Keratinocyte (primary cell): ENCODE measurements around the gene RASSF1. TPM values are rescaled to one million over a fixed set of nuclear protein-coding genes. Genes with fewer than 3 reads are reported as not detected.

Experiments used
- DNase-seq: peaks from one replicate; pipeline ENCODE4 v3.0.0-alpha.2; 2011; ENCODE audit warnings: low read depth, missing footprints, low spot score
- FAIRE-seq: peaks from 2 replicates; lab custom pipeline; 2011; peaks lifted over from hg19 to GRCh38; lab: Jason Lieb, UNC
- H2AFZ ChIP-seq: 2 replicates; pipeline ENCODE4 v1.6.0; 2012; ENCODE audit warnings: low read length, control low read depth, inconsistent platforms; ENCODE audit not compliant: control insufficient read depth
- H3K27ac ChIP-seq: 2 replicates; pipeline ENCODE4 v1.5.1; 2011; ENCODE audit warnings: low read length; ENCODE audit not compliant: control insufficient read depth, insufficient read depth
- H3K27me3 ChIP-seq: 3 replicates; pipeline ENCODE4 v1.6.0; 2011; ENCODE audit warnings: low read length; ENCODE audit not compliant: control insufficient read depth, insufficient read depth; ENCODE audit errors: extremely low read depth
- H3K36me3 ChIP-seq, 2 experiments: 2 replicates in 1 of 2; 3 replicates in 1 of 2; pipeline ENCODE4 v1.5.1; 2011; ENCODE audit warnings: low read length in 2 of 2, mild to moderate bottlenecking in 1 of 2; ENCODE audit not compliant: control insufficient read depth in 2 of 2, insufficient read depth in 2 of 2; ENCODE audit errors: extremely low read depth in 1 of 2
- H3K4me1 ChIP-seq: 3 replicates; pipeline ENCODE4 v1.5.1; 2011; ENCODE audit warnings: low read length; ENCODE audit not compliant: control insufficient read depth, insufficient read depth; ENCODE audit errors: extremely low read depth
- H3K4me2 ChIP-seq: 3 replicates; pipeline ENCODE4 v1.6.0; 2011; ENCODE audit warnings: low read depth, low read length; ENCODE audit not compliant: control insufficient read depth, insufficient read depth; ENCODE audit errors: extremely low read depth
- H3K4me3 ChIP-seq, 3 experiments: fragments of 200-600 bp in 1 of 3; sonication (generic) in 1 of 3; 2 replicates in 2 of 3; 3 replicates in 1 of 3; pipeline ENCODE4 v1.5.1; 2011 to 2016; ENCODE audit warnings: low read length in 3 of 3, mild to moderate bottlenecking in 3 of 3, control low read depth in 2 of 3, inconsistent platforms in 1 of 3, low read depth in 1 of 3, mixed read lengths in 1 of 3, mixed run types in 1 of 3, moderate library complexity in 1 of 3; ENCODE audit not compliant: control insufficient read depth in 2 of 3, insufficient read depth in 2 of 3; ENCODE audit errors: extremely low read depth in 1 of 3
- H3K79me2 ChIP-seq: 2 replicates; pipeline ENCODE4 v1.6.0; 2012; ENCODE audit warnings: low read length; ENCODE audit not compliant: control insufficient read depth, insufficient read depth
- H3K9ac ChIP-seq: 3 replicates; pipeline ENCODE4 v1.6.0; 2011; ENCODE audit warnings: low read length; ENCODE audit not compliant: control insufficient read depth, insufficient read depth; ENCODE audit errors: extremely low read depth
- H3K9me1 ChIP-seq: 3 replicates; pipeline ENCODE4 v1.6.0; 2011; ENCODE audit warnings: low read length; ENCODE audit not compliant: control insufficient read depth, insufficient read depth; ENCODE audit errors: extremely low read depth
- H3K9me3 ChIP-seq: 2 replicates; pipeline ENCODE4 v1.5.1; 2012; ENCODE audit warnings: low read depth, low read length; ENCODE audit not compliant: control insufficient read depth
- H4K20me1 ChIP-seq: 3 replicates; pipeline ENCODE4 v1.6.0; 2011; ENCODE audit warnings: low read length; ENCODE audit not compliant: control insufficient read depth, insufficient read depth; ENCODE audit errors: extremely low read depth
- EZH2 ChIP-seq: IDR thresholded peaks from one replicate; pipeline ENCODE4 v1.6.1; 2012; ENCODE audit warnings: inconsistent platforms, mild to moderate bottlenecking, low read length, moderate library complexity
- dilution Hi-C: fragments of 300-500 bp; cut with MboI; formaldehyde crosslinking; loops from one replicate; pipeline ENCODE4 v1.7.0; 2020; ENCODE audit warnings: low sequenced_read_pairs; ENCODE audit not compliant: extremely low pct_ligation_motif_present
- polyA plus RNA-seq, 5 experiments: library from polyadenylated mRNA; depleted of rRNA in 3 of 5; stranded (reverse) in 3 of 5; stranded (forward) in 1 of 5; unstranded in 1 of 5; fragments of >200 nt; gene quantifications; 1 replicate in 1 of 5; 2 replicates in 3 of 5; 3 replicates in 1 of 5; pipeline versions ENCODE4 v1.2.1 to v1.2.3, GENCODE V29; 2011 to 2012; ENCODE audit warnings: missing spikeins in 2 of 5, low read depth in 1 of 5, low replicate concordance in 1 of 5
- TF ChIP-seq, protein P1 (sequence below), 3 experiments: IDR thresholded peaks in 1 of 3; conservative IDR thresholded peaks in 1 of 3; optimal IDR thresholded peaks in 1 of 3; 2 replicates in 2 of 3; 3 replicates in 1 of 3; pipeline versions ENCODE3 to v1.5.1; 2011; ENCODE audit warnings: low read length in 3 of 3, mild to moderate bottlenecking in 3 of 3, moderate library complexity in 2 of 3, control low read depth in 1 of 3, inconsistent platforms in 1 of 3; ENCODE audit not compliant: insufficient read depth in 2 of 3; ENCODE audit errors: extremely low read depth in 1 of 3

The RASSF1 gene
- polyA plus RNA-seq, 1 donor (not counting 4 experiments of a cell fraction or from before 2014, with no cell fraction given), result 28.5 TPM

DNA sequence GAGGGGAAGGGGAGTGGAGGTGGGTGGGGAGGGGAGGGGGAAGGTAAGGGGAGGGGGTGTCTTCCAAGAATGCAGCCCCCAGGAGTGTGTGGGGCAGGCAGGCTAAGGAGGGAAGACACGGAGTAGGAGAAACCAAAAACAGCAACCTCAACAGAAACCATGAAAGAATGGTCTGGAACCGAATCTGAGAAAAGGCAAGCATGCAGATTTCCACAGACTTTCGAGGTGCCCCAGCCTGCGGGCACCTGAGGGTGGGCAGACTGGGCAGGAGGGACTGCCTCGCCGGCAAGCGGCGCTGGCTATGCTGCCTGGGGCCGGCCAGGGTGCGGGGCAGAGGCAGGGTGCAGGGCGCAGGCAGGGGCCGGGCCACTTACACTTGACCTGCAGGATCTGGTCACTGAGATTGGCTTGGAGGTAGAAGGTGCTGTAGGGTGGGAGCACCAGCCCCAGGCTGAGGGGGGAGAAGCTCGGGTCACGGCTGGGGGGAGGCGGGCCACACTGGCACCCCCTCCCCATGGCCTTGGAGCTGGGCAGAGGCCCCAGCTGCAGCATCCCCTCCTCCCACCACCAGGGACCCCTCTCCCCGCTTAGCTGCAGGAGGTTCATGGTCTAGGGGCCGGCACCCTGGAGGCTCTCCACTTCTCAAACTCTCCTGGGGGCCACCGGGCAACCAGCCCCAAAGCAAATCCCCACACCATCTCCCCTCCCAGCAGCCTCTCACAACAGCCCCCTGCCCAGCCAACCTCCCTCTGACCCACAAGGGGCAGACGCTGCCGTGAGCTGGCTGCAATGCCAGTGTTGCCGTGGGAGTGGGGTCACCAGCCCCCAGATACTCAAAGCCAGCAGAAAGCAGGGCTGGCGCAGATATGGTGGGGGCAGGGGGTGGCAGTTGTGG lies 34.0 kb upstream of the RASSF1 start:
- DNase-seq (no peak), FAIRE-seq (no peak)
- Histone ChIP-seq H3K9me1 (no peaks in the 10 kb centered on the region), H4K20me1 (peaks cover 3% of the 10 kb centered on the region), H3K4me3 (no peak overlapping the region), H3K4me1 (no peaks in the 10 kb centered on the region), H2AFZ (no peak overlapping the region), H3K27ac (no peak overlapping the region), H3K4me2 (no peak overlapping the region), H3K27me3 (peaks cover 10% of the 10 kb centered on the region), H3K9ac (no peak overlapping the region), H3K9me3 (no peaks in the 10 kb centered on the region), H3K79me2 (no peaks in the 10 kb centered on the region), H3K36me3 (no peaks in the 10 kb centered on the region)
- dilution Hi-C loops, result no loop called here
- TF ChIP-seq EZH2, result no peak
- TF ChIP-seq, protein P1, sequence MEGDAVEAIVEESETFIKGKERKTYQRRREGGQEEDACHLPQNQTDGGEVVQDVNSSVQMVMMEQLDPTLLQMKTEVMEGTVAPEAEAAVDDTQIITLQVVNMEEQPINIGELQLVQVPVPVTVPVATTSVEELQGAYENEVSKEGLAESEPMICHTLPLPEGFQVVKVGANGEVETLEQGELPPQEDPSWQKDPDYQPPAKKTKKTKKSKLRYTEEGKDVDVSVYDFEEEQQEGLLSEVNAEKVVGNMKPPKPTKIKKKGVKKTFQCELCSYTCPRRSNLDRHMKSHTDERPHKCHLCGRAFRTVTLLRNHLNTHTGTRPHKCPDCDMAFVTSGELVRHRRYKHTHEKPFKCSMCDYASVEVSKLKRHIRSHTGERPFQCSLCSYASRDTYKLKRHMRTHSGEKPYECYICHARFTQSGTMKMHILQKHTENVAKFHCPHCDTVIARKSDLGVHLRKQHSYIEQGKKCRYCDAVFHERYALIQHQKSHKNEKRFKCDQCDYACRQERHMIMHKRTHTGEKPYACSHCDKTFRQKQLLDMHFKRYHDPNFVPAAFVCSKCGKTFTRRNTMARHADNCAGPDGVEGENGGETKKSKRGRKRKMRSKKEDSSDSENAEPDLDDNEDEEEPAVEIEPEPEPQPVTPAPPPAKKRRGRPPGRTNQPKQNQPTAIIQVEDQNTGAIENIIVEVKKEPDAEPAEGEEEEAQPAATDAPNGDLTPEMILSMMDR (optimal IDR thresholded peaks at IDR 0.05 in 1 of 3, IDR thresholded peaks at IDR 0.05 in 1 of 3, conservative IDR thresholded peaks at IDR 0.05 in 1 of 3; ENCODE audit: extremely low read depth in 1 of 3, insufficient read depth in 2 of 3, low read length in 3 of 3), result no peak

DNA sequence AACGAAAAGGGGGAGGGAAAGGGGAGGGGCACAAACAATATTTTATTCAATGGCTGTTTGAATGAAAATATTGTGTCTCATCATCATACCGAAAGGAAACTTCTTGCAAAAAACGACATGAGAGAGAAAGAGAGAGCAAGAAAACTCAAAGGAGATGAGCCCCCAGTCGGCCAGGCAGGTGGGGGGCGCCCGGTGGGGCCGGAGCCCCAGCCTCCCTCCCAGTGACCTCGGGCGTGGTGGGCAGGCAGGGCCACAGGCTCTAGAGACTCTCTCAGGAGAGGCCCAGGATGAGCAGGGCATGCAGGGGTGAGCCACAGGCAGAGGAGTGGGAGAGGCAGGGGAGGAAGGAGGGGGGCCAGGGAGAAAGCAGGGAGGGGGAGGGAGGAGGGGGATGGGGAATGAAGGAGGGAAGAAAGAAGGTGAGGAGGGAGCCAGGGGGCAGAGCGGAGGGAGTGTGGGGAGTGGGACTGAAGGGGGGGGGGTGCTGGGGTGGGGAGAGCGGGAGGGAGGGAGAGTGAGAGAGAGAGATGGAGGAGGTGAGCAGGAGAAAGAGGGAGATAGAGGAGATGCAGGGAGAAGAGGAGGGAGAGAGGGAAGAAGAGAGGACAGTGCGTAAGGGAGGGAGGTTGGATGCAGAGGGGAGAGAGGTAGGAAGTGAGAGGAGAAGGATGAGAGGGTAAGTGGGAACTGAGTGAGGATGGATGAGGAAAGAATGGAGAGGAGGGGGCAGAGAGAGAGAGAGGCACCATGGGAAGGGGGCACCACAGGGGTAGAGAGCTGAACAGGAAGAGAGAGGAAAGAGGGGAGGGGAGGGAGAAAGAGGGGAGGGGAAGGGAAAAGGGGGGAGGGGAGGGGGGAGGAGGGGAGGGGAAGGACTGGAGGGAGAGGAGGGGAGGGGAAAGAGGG lies 32.8 kb upstream of the RASSF1 start:
- Histone ChIP-seq H3K4me2 (no peak overlapping the region), H3K4me3 (no peak overlapping the region), H2AFZ (no peak overlapping the region), H3K9ac (no peak overlapping the region), H3K27ac (no peak overlapping the region), H4K20me1 (no peaks in the 10 kb centered on the region), H3K4me1 (peaks cover 5% of the 10 kb centered on the region), H3K9me3 (no peaks in the 10 kb centered on the region), H3K79me2 (no peaks in the 10 kb centered on the region), H3K36me3 (no peaks in the 10 kb centered on the region), H3K27me3 (peaks cover 10% of the 10 kb centered on the region), H3K9me1 (no peaks in the 10 kb centered on the region)
- DNase-seq, result no peak
- no peak for FAIRE-seq
- TF ChIP-seq, protein P1 (optimal IDR thresholded peaks at IDR 0.05 in 1 of 3, IDR thresholded peaks at IDR 0.05 in 1 of 3, conservative IDR thresholded peaks at IDR 0.05 in 1 of 3; ENCODE audit: extremely low read depth in 1 of 3, insufficient read depth in 2 of 3, low read length in 3 of 3), result no peak
- TF ChIP-seq EZH2, result no peak
- dilution Hi-C loops, result no loop called here
